H1 (cell line): ENCODE measurements around the gene LIN28A. TPM values are rescaled to one million over a fixed set of nuclear protein-coding genes. Genes with fewer than 3 reads are reported as not detected.

Source experiments
- BCL11A ChIP-seq, 2 experiments: IDR thresholded peaks; one replicate each; pipeline ENCODE4 v1.6.1; 2011; ENCODE audit warnings: low read depth in 2 of 2, low read length in 2 of 2, mild to moderate bottlenecking in 2 of 2
- EP300 ChIP-seq, 2 experiments: IDR thresholded peaks; 1 replicate in 1 of 2; 2 replicates in 1 of 2; pipeline ENCODE4 v1.6.1; 2011 to 2012; ENCODE audit warnings: low read depth in 2 of 2, low read length in 2 of 2, mild to moderate bottlenecking in 2 of 2, borderline replicate concordance in 1 of 2, inconsistent platforms in 1 of 2, moderate library complexity in 1 of 2
- NRF1 ChIP-seq: IDR thresholded peaks from 2 replicates; pipeline ENCODE4 v1.6.1; 2011; ENCODE audit warnings: mild to moderate bottlenecking, low read depth, low read length, improper control_type of control experiment
- polyA plus RNA-seq, 7 experiments: library from polyadenylated mRNA; depleted of rRNA in 3 of 7; stranded (reverse) in 5 of 7; unstranded in 2 of 7; fragments of >200 nt in 5 of 7; fragments of 200-250 nt in 2 of 7; gene quantifications; 1 replicate in 5 of 7; 2 replicates in 1 of 7; 4 replicates in 1 of 7; pipeline versions ENCODE4 v1.2.1 to v1.2.3, GENCODE V29; 2011 to 2013; ENCODE audit warnings: missing spikeins in 2 of 7, mixed read lengths in 2 of 7
- total RNA-seq: library from RNA; stranded (reverse); fragmentation: NEBNext Ultra II Directional; extraction: Animal tissue kit (Norgen Biotek cat#: 25700); gene quantifications from 2 replicates; pipeline ENCODE4 v1.2.1, GENCODE V29; 2021

The LIN28A gene
- total and polyA plus RNA-seq, 2 of the 8 experiments (the other 6 are each of a cell fraction or from before 2014, with no cell fraction given): 403 to 1,486 TPM

DNA sequence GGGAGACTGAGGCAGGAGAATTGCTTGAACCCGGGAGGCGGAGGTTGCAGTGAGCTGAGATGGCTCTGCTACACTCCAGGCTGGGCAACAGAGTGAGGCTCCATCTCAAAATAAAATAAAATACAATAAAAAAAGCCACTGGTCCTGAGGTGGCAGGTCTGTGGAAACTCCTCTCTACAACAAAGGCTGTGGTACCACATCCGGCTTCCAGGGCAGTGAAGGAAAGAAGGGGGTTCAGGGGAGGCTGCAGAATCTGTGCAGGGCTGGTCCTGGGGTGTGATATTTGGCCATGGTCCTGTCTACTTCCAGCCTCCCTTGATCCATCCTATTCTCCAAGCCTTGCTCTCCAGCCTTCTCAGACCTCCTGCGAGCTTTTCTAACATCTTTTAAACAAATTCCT is 37.3 kb upstream of the LIN28A start (continued):
- TF ChIP-seq BCL11A (IDR thresholded peaks at IDR 0.05; ENCODE audit: low read depth in 2 of 2, low read length in 2 of 2): no peak
- no peak for TF ChIP-seq NRF1
- no peak for TF ChIP-seq EP300 (IDR thresholded peaks at IDR 0.05; ENCODE audit: borderline replicate concordance in 1 of 2, low read depth in 2 of 2, low read length in 2 of 2)
- TF ChIP-seq, all 59 proteins: peak for 0
